Parathyroid adenoma (tissue), 2 donors: ENCODE data around the gene DHX32.
A peak's percentile ranks its signal among the peaks of the same experiment; 100 is the strongest.

Experiments used
- H2AFZ ChIP-seq: fragments of 300-600 bp; sonication (generic); one replicate; pipeline ENCODE4 v1.7.0; 2017; ENCODE audit warnings: antibody characterized with exemption, mild to moderate bottlenecking
- H3K27ac ChIP-seq: fragments of 300-600 bp; sonication (generic); one replicate; pipeline ENCODE4 v1.7.0; 2017
- H3K27me3 ChIP-seq: fragments of 300-600 bp; sonication (generic); one replicate; pipeline ENCODE4 v1.7.0; 2017; ENCODE audit warnings: low read length; ENCODE audit not compliant: control insufficient read depth, insufficient read depth
- H3K36me3 ChIP-seq: fragments of 300-600 bp; sonication (generic); one replicate; pipeline ENCODE4 v1.7.0; 2017; ENCODE audit warnings: low read length; ENCODE audit not compliant: control insufficient read depth, insufficient read depth
- H3K4me1 ChIP-seq: fragments of 300-600 bp; sonication (generic); one replicate; pipeline ENCODE4 v1.7.0; 2017; ENCODE audit warnings: control low read depth
- H3K4me2 ChIP-seq: fragments of 300-600 bp; sonication (generic); one replicate; pipeline ENCODE4 v1.7.0; 2017; ENCODE audit warnings: low read length
- H3K4me3 ChIP-seq: fragments of 300-600 bp; sonication (generic); one replicate; pipeline ENCODE4 v1.7.0; 2017; ENCODE audit warnings: low read depth, low read length
- H3K79me2 ChIP-seq: fragments of 300-600 bp; sonication (generic); one replicate; pipeline ENCODE4 v1.7.0; 2017; ENCODE audit warnings: control low read depth
- H3K9ac ChIP-seq: fragments of 300-600 bp; sonication (generic); one replicate; pipeline ENCODE4 v1.7.0; 2017; ENCODE audit warnings: mild to moderate bottlenecking
- H3K9me3 ChIP-seq: fragments of 300-600 bp; sonication (generic); one replicate; pipeline ENCODE4 v1.7.0; 2017; ENCODE audit warnings: low read length; ENCODE audit not compliant: control insufficient read depth
- CTCF ChIP-seq: fragments of 300-600 bp; sonication (generic); IDR thresholded peaks from one replicate; pipeline ENCODE4 v1.7.0; 2017; ENCODE audit warnings: antibody characterized with exemption, mild to moderate bottlenecking
- donor health status: primary hyperparathyroidism.

DHX32 gene

GRCh38 chr10:125836746-125837145, 44.3 kb downstream of the DHX32 start:
- Histone ChIP-seq H3K36me3 (no peaks in the 10 kb centered on the region), H2AFZ (no peak overlapping the region), H3K27me3 (no peaks in the 10 kb centered on the region), H3K9ac (no peak overlapping the region), H3K27ac (no peak overlapping the region), H3K4me1 (no peaks in the 10 kb centered on the region), H3K4me3 (no peak overlapping the region), H3K9me3 (no peaks in the 10 kb centered on the region), H3K4me2 (no peak overlapping the region), H3K79me2 (no peaks in the 10 kb centered on the region)
- TF ChIP-seq CTCF = no peak

GRCh38 chr10:125828311-125828710, 52.8 kb downstream of the DHX32 start:
- H3K4me1 ChIP-seq = peaks cover 10% of the 10 kb centered on the region
- no peaks in the 10 kb centered on the region for H3K36me3 ChIP-seq
- no peak overlapping the region for H2AFZ ChIP-seq
- H3K4me2 ChIP-seq = no peak overlapping the region
- no peak overlapping the region for H3K9ac ChIP-seq
- no peak overlapping the region for H3K4me3 ChIP-seq
- no peaks in the 10 kb centered on the region for H3K27me3 ChIP-seq
- no peaks in the 10 kb centered on the region for H3K9me3 ChIP-seq
- H3K27ac ChIP-seq = no peak overlapping the region
- no peak for TF ChIP-seq CTCF
- peaks cover 22% of the 10 kb centered on the region for H3K79me2 ChIP-seq

GRCh38 chr10:125827133-125827532, 54.0 kb downstream of the DHX32 start:
- no peak overlapping the region for H3K27ac ChIP-seq

GRCh38 chr10:125824736-125825135, 56.4 kb downstream of the DHX32 start:
- peak overlapping the region; percentile 59 for H3K4me2 ChIP-seq
- no peaks in the 10 kb centered on the region for H3K9me3 ChIP-seq
- no peak overlapping the region for H3K9ac ChIP-seq
- H2AFZ ChIP-seq = no peak overlapping the region
- TF ChIP-seq CTCF = no peak
- H3K36me3 ChIP-seq = no peaks in the 10 kb centered on the region
- peaks cover 25% of the 10 kb centered on the region for H3K79me2 ChIP-seq
- H3K4me3 ChIP-seq = peak overlapping the region; percentile 84
- peaks cover 10% of the 10 kb centered on the region for H3K4me1 ChIP-seq
- H3K27ac ChIP-seq = no peak overlapping the region
- H3K27me3 ChIP-seq = no peaks in the 10 kb centered on the region

More at GRCh38 chr10:125827133-125827532, 54.0 kb downstream of the DHX32 start:
- Histone ChIP-seq H3K9me3 (no peaks in the 10 kb centered on the region), H2AFZ (no peak overlapping the region), H3K4me1 (peaks cover 10% of the 10 kb centered on the region), H3K4me3 (no peak overlapping the region), H3K27me3 (no peaks in the 10 kb centered on the region), H3K9ac (no peak overlapping the region), H3K4me2 (no peak overlapping the region), H3K36me3 (no peaks in the 10 kb centered on the region), H3K79me2 (peaks cover 25% of the 10 kb centered on the region)
- no peak for TF ChIP-seq CTCF

- Histone ChIP-seq H3K9me3 (no peaks in the 10 kb centered on the region), H3K27ac (peak overlapping the region; percentile 97), H3K79me2 (peaks cover 25% of the 10 kb centered on the region), H3K36me3 (no peaks in the 10 kb centered on the region), H2AFZ (peak overlapping the region; percentile 98), H3K9ac (peak overlapping the region; percentile 87), H3K4me2 (peak overlapping the region; percentile 59), H3K27me3 (no peaks in the 10 kb centered on the region), H3K4me3 (peak overlapping the region; percentile 84), H3K4me1 (peaks cover 10% of the 10 kb centered on the region)
- TF ChIP-seq CTCF = no peak
Measured at GRCh38 chr10:125823663-125824251, 57.3 kb downstream of the DHX32 start.
